NCI-H2081 treated with DMSO at 0.1 percent for 48 hours (cell line): ENCODE measurements around the gene UGT2B28.
"Not testable (repeated sequence)": the region's sequence is repeated elsewhere in the genome, so short reads cannot be mapped to it uniquely, and the experiment has no call there.

Experiments used
- DNase-seq: peaks from one replicate; lab custom pipeline; 2025; lab: John Stamatoyannopoulos, UW

The UGT2B28 gene

DNA sequence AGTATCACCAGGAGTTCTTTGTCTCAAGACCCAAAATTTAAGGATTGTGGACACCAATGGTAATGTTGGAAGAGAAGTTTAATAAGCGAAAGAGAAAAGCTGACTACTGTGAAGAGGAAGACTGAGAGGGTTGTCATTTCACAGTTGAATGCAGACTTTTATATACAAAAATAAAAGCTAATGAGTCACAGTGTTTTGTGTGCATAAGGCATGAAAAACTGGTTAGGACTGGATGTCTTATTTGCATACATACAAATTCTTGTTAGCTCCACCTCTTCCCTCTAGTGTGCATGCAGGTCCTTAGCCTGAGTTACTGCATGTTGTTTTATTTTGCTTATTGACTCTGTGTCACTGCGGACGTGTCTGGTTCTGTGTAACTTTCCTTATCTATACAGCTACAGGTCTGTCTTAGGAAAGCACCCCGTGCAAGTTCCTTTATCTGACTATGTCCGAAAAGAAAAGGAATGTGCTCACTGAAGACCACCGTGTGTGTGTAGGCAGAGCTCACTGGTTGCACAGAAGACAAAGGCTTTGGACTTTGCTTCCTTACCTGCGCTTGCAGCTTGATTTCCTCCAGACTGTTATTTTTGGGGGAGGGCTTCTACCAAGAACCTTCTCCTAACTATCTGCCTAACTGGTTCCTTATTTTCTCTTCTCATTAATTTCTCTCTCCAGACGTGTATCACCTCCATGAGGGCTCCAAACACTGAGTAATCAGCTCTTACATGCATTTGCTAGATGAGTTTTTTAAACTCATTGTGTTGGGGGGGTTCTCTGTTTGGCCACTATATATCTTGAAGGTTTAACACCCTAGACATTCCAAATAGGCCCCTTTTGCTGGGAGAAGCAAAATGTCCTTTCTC, 63.5 kb downstream of the UGT2B28 start:
- not testable (repeated sequence) for DNase-seq
